HCT116 (cell line): ENCODE data around the gene NECTIN4. TPM values are rescaled to one million over a fixed set of nuclear protein-coding genes. Genes with fewer than 3 reads are reported as not detected.

ENCODE experiments used
- ATAC-seq: fragments of 200-7000 bp; cut with Tn5 transposase; 2 replicates; pipeline ENCODE4 v1.9.1; 2020; ENCODE audit warnings: mild to moderate bottlenecking, moderate library complexity
- BruUV-seq: library from RNA; stranded (reverse); fragments of 400-500 nt; replicated peaks from 2 replicates; lab custom pipeline; 2021; lab: Mats Ljungman, UMichigan
- CTCF ChIA-PET: fragments of 300-600 bp; sonication (Branson Sonifier 250); formaldehyde crosslinking; loops from one replicate; lab custom pipeline; 2021; ENCODE audit warnings: antibody characterized with exemption; lab: Charles Lee
- POLR2A ChIA-PET: fragments of 300-600, 350-600 bp; sonication (Branson Sonifier 250); formaldehyde crosslinking; loops from one replicate; lab custom pipeline; 2021; ENCODE audit warnings: antibody characterized with exemption; lab: Charles Lee
- RAD21 ChIA-PET, 2 experiments: fragments of 300-600 bp; sonication (Branson Sonifier 250); formaldehyde crosslinking; loops; one replicate each; lab custom pipeline; 2023; ENCODE audit warnings: low total read pairs in 2 of 2; ENCODE audit not compliant: uncharacterized antibody in 2 of 2, unreplicated experiment in 2 of 2, low non-redundant PET in 1 of 2; lab: Charles Lee
- DNase-seq: peaks from one replicate; pipeline ENCODE4 v3.0.0-alpha.2; 2010; ENCODE audit warnings: low read depth, low spot score
- H2AFZ ChIP-seq: fragments of 200-600 bp; shearing (Covaris generic), sonication (generic); 2 replicates; pipeline ENCODE4 v1.6.1; 2017; ENCODE audit warnings: low read depth, mixed run types, mixed read lengths, antibody characterized with exemption, low read length; ENCODE audit not compliant: poor library complexity, severe bottlenecking
- H3K27ac ChIP-seq: 2 replicates; pipeline ENCODE4 v1.5.1; 2012; ENCODE audit warnings: low read depth, low read length
- H3K27me3 ChIP-seq: fragments of 200-600 bp; sonication (generic); 2 replicates; pipeline ENCODE4 v1.6.1; 2016; ENCODE audit warnings: mixed run types, low read length, mixed read lengths; ENCODE audit not compliant: insufficient read depth
- H3K36me3 ChIP-seq, 2 experiments: fragments of 200-500 bp in 1 of 2; fragments of 200-600 bp in 1 of 2; sonication (Bioruptor generic) in 1 of 2; sonication (generic) in 1 of 2; 2 replicates each; pipeline versions ENCODE4 v1.5.1 to v1.6.1; 2014 to 2016; ENCODE audit warnings: low read length in 2 of 2, inconsistent platforms in 1 of 2, mixed read lengths in 1 of 2, mixed run types in 1 of 2; ENCODE audit not compliant: insufficient read depth in 2 of 2, control insufficient read depth in 1 of 2
- H3K4me1 ChIP-seq, 2 experiments: fragments of 200-600 bp in 1 of 2; sonication (generic) in 1 of 2; 2 replicates each; pipeline versions ENCODE4 v1.5.1 to v1.6.1; 2012 to 2017; ENCODE audit warnings: low read length in 2 of 2, inconsistent platforms in 1 of 2, mild to moderate bottlenecking in 1 of 2, mixed read lengths in 1 of 2, mixed run types in 1 of 2, moderate library complexity in 1 of 2; ENCODE audit not compliant: insufficient read depth in 2 of 2, control insufficient read depth in 1 of 2
- H3K4me2 ChIP-seq: fragments of 200-600 bp; sonication (generic); 2 replicates; pipeline ENCODE4 v1.6.1; 2017; ENCODE audit warnings: mixed run types, low read length, mixed read lengths
- H3K4me3 ChIP-seq, 2 experiments: fragments of 200-600 bp in 1 of 2; sonication (generic) in 1 of 2; replicated peaks in 1 of 2; 2 replicates each; pipeline ENCODE4 v1.5.1; 2011 to 2016; ENCODE audit warnings: low read length in 2 of 2, control low read depth in 1 of 2, low read depth in 1 of 2, mild to moderate bottlenecking in 1 of 2, mixed read lengths in 1 of 2, mixed run types in 1 of 2
- H3K79me2 ChIP-seq: fragments of 200-600 bp; sonication (generic); 2 replicates; pipeline ENCODE4 v1.6.1; 2017; ENCODE audit warnings: mild to moderate bottlenecking, mixed run types, low read length, moderate library complexity, mixed read lengths; ENCODE audit not compliant: insufficient read depth
- H3K9ac ChIP-seq: fragments of 200-600 bp; sonication (generic); 2 replicates; pipeline ENCODE4 v1.6.1; 2016; ENCODE audit warnings: low read length, mixed read lengths
- H3K9me2 ChIP-seq: fragments of 200-600 bp; sonication (generic), shearing (Covaris generic); 2 replicates; pipeline ENCODE4 v1.6.1; 2017; ENCODE audit warnings: mixed run types, mild to moderate bottlenecking, moderate library complexity; ENCODE audit not compliant: insufficient read depth
- H3K9me3 ChIP-seq, 2 experiments: fragments of 200-500 bp in 1 of 2; fragments of 200-600 bp in 1 of 2; sonication (Bioruptor generic) in 1 of 2; sonication (generic) in 1 of 2; 2 replicates each; pipeline ENCODE4 v1.6.1; 2014 to 2017; ENCODE audit warnings: low read length in 2 of 2, mixed read lengths in 2 of 2, inconsistent platforms in 1 of 2, low read depth in 1 of 2, mild to moderate bottlenecking in 1 of 2, mixed run types in 1 of 2, moderate library complexity in 1 of 2; ENCODE audit not compliant: control insufficient read depth in 1 of 2, insufficient read depth in 1 of 2
- H4K20me1 ChIP-seq: fragments of 200-600 bp; sonication (generic), shearing (Covaris generic); 2 replicates; pipeline ENCODE4 v1.6.1; 2017; ENCODE audit warnings: mixed run types, mild to moderate bottlenecking, moderate library complexity; ENCODE audit not compliant: insufficient read depth
- CBX3 ChIP-seq: IDR thresholded peaks from 2 replicates; pipeline ENCODE4 v1.6.1; 2012; ENCODE audit warnings: low read depth
- CEBPB ChIP-seq: IDR thresholded peaks from 2 replicates; pipeline ENCODE4 v1.6.1; 2012; ENCODE audit warnings: low read depth
- CTCF ChIP-seq, 3 experiments: fragments of 200-600 bp in 1 of 3; sonication (generic) in 1 of 3; IDR thresholded peaks in 2 of 3; conservative IDR thresholded peaks in 1 of 3; 2 replicates each; pipeline ENCODE4 v1.5.1; 2012 to 2017; ENCODE audit warnings: low read depth in 2 of 3, low read length in 2 of 3, antibody characterized with exemption in 1 of 3, borderline replicate concordance in 1 of 3, control low read depth in 1 of 3, mild to moderate bottlenecking in 1 of 3, mixed read lengths in 1 of 3, mixed run types in 1 of 3, moderate library complexity in 1 of 3; ENCODE audit not compliant: insufficient read depth in 1 of 3
- EGR1 ChIP-seq: IDR thresholded peaks from 2 replicates; pipeline ENCODE4 v1.6.1; 2012; ENCODE audit warnings: low read depth
- ELF1 ChIP-seq: IDR thresholded peaks from 2 replicates; pipeline ENCODE4 v1.6.1; 2012; ENCODE audit warnings: low read depth, borderline replicate concordance
- EZH2 ChIP-seq: fragments of 200-600 bp; sonication (generic); IDR thresholded peaks from 2 replicates; pipeline ENCODE4 v1.6.1; 2017; ENCODE audit warnings: antibody characterized with exemption, mixed run types
- EZH2phosphoT487 ChIP-seq: fragments of 200-600 bp; IDR thresholded peaks from 2 replicates; pipeline ENCODE4 v1.6.1; 2018; ENCODE audit warnings: antibody characterized with exemption, borderline replicate concordance
- JUND ChIP-seq: IDR thresholded peaks from 2 replicates; pipeline ENCODE4 v1.6.1; 2012
- POLR2A ChIP-seq: IDR thresholded peaks from 2 replicates; pipeline ENCODE4 v1.7.0; 2011; ENCODE audit warnings: borderline replicate concordance; ENCODE audit not compliant: insufficient read depth, insufficient read length; ENCODE audit errors: extremely low read depth
- POLR2AphosphoS5 ChIP-seq: IDR thresholded peaks from 2 replicates; pipeline ENCODE4 v1.6.1; 2011; ENCODE audit warnings: mild to moderate bottlenecking, low read depth, low read length, moderate library complexity
- RAD21 ChIP-seq: IDR thresholded peaks from 2 replicates; pipeline ENCODE4 v1.6.1; 2012; ENCODE audit warnings: low read depth, mild to moderate bottlenecking
- REST ChIP-seq: IDR thresholded peaks from 2 replicates; pipeline ENCODE4 v1.6.1; 2012; ENCODE audit warnings: low read depth
- SIN3A ChIP-seq: IDR thresholded peaks from 2 replicates; pipeline ENCODE4 v1.6.1; 2012; ENCODE audit warnings: low read depth
- YY1 ChIP-seq: IDR thresholded peaks from 2 replicates; pipeline ENCODE4 v1.6.1; 2011; ENCODE audit warnings: low read length, low read depth, moderate library complexity, mild to moderate bottlenecking; ENCODE audit not compliant: insufficient replicate concordance; ENCODE audit errors: extremely low read depth
- ZFX ChIP-seq: fragments of 450-650 bp; IDR thresholded peaks from 2 replicates; pipeline ENCODE4 v1.6.1; 2017
- ZNF274 ChIP-seq: fragments of 200-500 bp; sonication (Bioruptor generic); IDR thresholded peaks from 2 replicates; pipeline ENCODE4 v1.6.1; 2014; ENCODE audit warnings: mild to moderate bottlenecking, low read depth, low read length, inconsistent platforms
- intact Hi-C: fragments of 100-400 bp; cut with micrococcal nuclease; formaldehyde crosslinking; loops from 2 replicates; pipeline ENCODE4 v1.10.0; 2022
- total RNA-seq: library from RNA; stranded (reverse); gene quantifications from one replicate; pipeline ENCODE4 v1.2.1, GENCODE V29; 2021; ENCODE audit not compliant: unreplicated experiment
- TF ChIP-seq, protein P1 (sequence below): IDR thresholded peaks from 2 replicates; pipeline ENCODE4 v1.6.1; 2012
- TF ChIP-seq, protein P2 (sequence below): IDR thresholded peaks from 2 replicates; pipeline ENCODE4 v1.6.1; 2012

The NECTIN4 gene
- total RNA-seq, 1 experiment from 2014 or later = 3.3 TPM

GRCh38 chr1:161069241-161069640 lies 20.1 kb downstream of the NECTIN4 start:
- DNase-seq = no peak

More at GRCh38 chr1:161069241-161069640, 20.1 kb downstream of the NECTIN4 start:
- ChIA-PET CTCF (no interaction called here), RAD21 (no interaction called here), POLR2A (no interaction called here)
- peaks cover 0 to 29% of the 10 kb centered on the region in 2 experiments; a peak in 2 of 4 replicates for H3K4me1 ChIP-seq
- H3K27ac ChIP-seq = no peak overlapping the region
- no peak overlapping the region for H3K4me2 ChIP-seq
- H3K79me2 ChIP-seq = no peaks in the 10 kb centered on the region
- intact Hi-C loops = no loop called here
- H3K9ac ChIP-seq = no peak overlapping the region
- TF ChIP-seq, protein P1, sequence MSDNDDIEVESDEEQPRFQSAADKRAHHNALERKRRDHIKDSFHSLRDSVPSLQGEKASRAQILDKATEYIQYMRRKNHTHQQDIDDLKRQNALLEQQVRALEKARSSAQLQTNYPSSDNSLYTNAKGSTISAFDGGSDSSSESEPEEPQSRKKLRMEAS = no peak
- TF ChIP-seq CTCF (IDR thresholded peaks at IDR 0.05 in 2 of 3, conservative IDR thresholded peaks at IDR 0.05 in 1 of 3; ENCODE audit: borderline replicate concordance in 1 of 3, insufficient read depth in 1 of 3, low read depth in 2 of 3, low read length in 2 of 3) = no peak
- no peak for TF ChIP-seq REST
- TF ChIP-seq ZFX = no peak
- no peak for TF ChIP-seq POLR2A
- TF ChIP-seq EZH2phosphoT487 = no peak
- TF ChIP-seq CEBPB = no peak
- no peak for TF ChIP-seq EZH2
- TF ChIP-seq EGR1 = no peak
- TF ChIP-seq RAD21 = no peak
- no peak for TF ChIP-seq POLR2AphosphoS5
- TF ChIP-seq ZNF274 = no peak
- no peak for TF ChIP-seq YY1
- no peak for TF ChIP-seq SIN3A
- TF ChIP-seq, protein P2, sequence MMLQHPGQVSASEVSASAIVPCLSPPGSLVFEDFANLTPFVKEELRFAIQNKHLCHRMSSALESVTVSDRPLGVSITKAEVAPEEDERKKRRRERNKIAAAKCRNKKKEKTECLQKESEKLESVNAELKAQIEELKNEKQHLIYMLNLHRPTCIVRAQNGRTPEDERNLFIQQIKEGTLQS = no peak
- TF ChIP-seq JUND = no peak
- no peak for TF ChIP-seq CBX3
- no peak for TF ChIP-seq ELF1
- H3K36me3 ChIP-seq = no peaks in the 10 kb centered on the region
- H4K20me1 ChIP-seq = no peaks in the 10 kb centered on the region
- no peaks in the 10 kb centered on the region for H3K27me3 ChIP-seq
- no TSS peak for BruUV-seq
- no peaks in the 10 kb centered on the region for H3K9me3 ChIP-seq
- H3K9me2 ChIP-seq = no peaks in the 10 kb centered on the region
- H2AFZ ChIP-seq = no peak overlapping the region
- H3K4me3 ChIP-seq = no peak overlapping the region
- no peak for ATAC-seq
